Nephron progenitor cell (in vitro differentiated cells): ENCODE data around the gene NPHS1.

Source experiments
- DNase-seq: peaks from one replicate; pipeline ENCODE4 v3.0.0; 2021
- H3K27ac Mint-ChIP-seq: 2 replicates; pipeline ENCODE4 v1.8.0; 2021; ENCODE audit warnings: mild to moderate bottlenecking, moderate library complexity, mixed read lengths
- H3K27me3 Mint-ChIP-seq: 2 replicates; pipeline ENCODE4 v1.8.0; 2021; ENCODE audit warnings: mild to moderate bottlenecking, low read depth, mixed read lengths; ENCODE audit not compliant: poor library complexity
- H3K36me3 Mint-ChIP-seq: 2 replicates; pipeline ENCODE4 v1.8.0; 2021; ENCODE audit warnings: low read depth, mixed read lengths
- H3K4me1 Mint-ChIP-seq: 2 replicates; pipeline ENCODE4 v1.8.0; 2021; ENCODE audit warnings: mixed read lengths
- H3K4me3 Mint-ChIP-seq: 2 replicates; pipeline ENCODE4 v1.8.0; 2021; ENCODE audit warnings: mild to moderate bottlenecking, moderate library complexity, mixed read lengths
- H3K9me3 Mint-ChIP-seq: 2 replicates; pipeline ENCODE4 v1.8.0; 2021; ENCODE audit warnings: mild to moderate bottlenecking, moderate library complexity, mixed read lengths
- TF ChIP-seq, protein P1 (sequence below): fragments of 200-600 bp; sonication (generic); IDR thresholded peaks from 2 replicates; pipeline ENCODE4 v1.5.0; 2021; ENCODE audit warnings: antibody characterized with exemption

Gene NPHS1

DNA sequence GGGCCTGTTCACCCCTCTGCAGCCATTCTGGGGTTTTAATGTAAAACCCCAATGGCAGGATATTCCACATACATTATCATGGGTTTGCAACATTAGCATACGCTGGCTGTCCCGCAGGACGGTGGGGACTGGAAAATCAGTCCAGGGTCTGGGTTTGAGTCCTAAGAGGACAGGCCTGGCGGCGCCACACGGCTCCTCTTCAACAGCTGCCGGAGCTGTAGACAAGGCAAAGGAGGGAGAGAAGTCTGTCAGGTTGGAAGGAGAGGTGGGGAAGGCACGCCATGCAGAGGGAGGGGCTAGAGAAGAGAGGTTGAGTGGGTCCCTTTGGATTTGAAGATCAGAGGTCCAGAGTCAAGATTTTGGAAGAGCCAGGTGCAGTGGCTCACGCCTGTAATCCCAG, 36.1 kb upstream of the NPHS1 start:
- no peak overlapping the region for H3K4me3 Mint-ChIP-seq
- H3K9me3 Mint-ChIP-seq = no peaks in the 10 kb centered on the region
- H3K27me3 Mint-ChIP-seq = peaks cover 19% of the 10 kb centered on the region
- no peaks in the 10 kb centered on the region for H3K4me1 Mint-ChIP-seq
- DNase-seq = no peak
- peaks cover 35% of the 10 kb centered on the region for H3K36me3 Mint-ChIP-seq
- no peak overlapping the region for H3K27ac Mint-ChIP-seq
- TF ChIP-seq, protein P1, sequence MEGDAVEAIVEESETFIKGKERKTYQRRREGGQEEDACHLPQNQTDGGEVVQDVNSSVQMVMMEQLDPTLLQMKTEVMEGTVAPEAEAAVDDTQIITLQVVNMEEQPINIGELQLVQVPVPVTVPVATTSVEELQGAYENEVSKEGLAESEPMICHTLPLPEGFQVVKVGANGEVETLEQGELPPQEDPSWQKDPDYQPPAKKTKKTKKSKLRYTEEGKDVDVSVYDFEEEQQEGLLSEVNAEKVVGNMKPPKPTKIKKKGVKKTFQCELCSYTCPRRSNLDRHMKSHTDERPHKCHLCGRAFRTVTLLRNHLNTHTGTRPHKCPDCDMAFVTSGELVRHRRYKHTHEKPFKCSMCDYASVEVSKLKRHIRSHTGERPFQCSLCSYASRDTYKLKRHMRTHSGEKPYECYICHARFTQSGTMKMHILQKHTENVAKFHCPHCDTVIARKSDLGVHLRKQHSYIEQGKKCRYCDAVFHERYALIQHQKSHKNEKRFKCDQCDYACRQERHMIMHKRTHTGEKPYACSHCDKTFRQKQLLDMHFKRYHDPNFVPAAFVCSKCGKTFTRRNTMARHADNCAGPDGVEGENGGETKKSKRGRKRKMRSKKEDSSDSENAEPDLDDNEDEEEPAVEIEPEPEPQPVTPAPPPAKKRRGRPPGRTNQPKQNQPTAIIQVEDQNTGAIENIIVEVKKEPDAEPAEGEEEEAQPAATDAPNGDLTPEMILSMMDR = no peak

DNA sequence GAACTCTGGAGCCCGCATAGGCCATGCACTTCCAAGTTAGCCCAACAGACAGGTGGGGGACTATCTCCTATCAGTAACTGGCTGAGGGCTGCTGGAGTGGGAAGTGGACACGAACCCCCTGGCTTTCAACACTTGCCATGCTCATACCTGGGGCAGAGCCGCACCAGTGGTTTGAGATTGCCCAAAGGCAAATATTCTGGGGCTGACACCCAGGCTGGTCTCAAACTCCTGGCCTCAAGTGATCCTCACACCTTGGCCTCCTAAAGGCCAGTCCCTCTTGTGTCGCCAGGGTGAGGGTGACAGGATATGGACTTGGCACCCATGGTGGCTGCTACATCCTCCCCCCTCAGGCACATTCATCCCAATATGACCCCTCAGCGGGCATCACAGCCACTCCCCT, 34.9 kb upstream of the NPHS1 start:
- no peak overlapping the region for H3K27ac Mint-ChIP-seq
- no peak overlapping the region for H3K4me3 Mint-ChIP-seq

GRCh38 chr19:35885904-35886303, 33.6 kb upstream of the NPHS1 start:
- H3K36me3 Mint-ChIP-seq = peaks cover 26% of the 10 kb centered on the region
- TF ChIP-seq, protein P1 = no peak
- peaks cover 32% of the 10 kb centered on the region for H3K27me3 Mint-ChIP-seq
- DNase-seq = no peak
- no peaks in the 10 kb centered on the region for H3K9me3 Mint-ChIP-seq
- no peak overlapping the region for H3K27ac Mint-ChIP-seq
- H3K4me1 Mint-ChIP-seq = no peaks in the 10 kb centered on the region
- no peak overlapping the region for H3K4me3 Mint-ChIP-seq

More for the DNA sequence above, 34.9 kb upstream of the NPHS1 start:
- H3K27me3 Mint-ChIP-seq = peaks cover 31% of the 10 kb centered on the region
- no peaks in the 10 kb centered on the region for H3K4me1 Mint-ChIP-seq
- no peak for DNase-seq
- H3K36me3 Mint-ChIP-seq = peaks cover 29% of the 10 kb centered on the region
- H3K9me3 Mint-ChIP-seq = no peaks in the 10 kb centered on the region
- TF ChIP-seq, protein P1 = no peak

DNA sequence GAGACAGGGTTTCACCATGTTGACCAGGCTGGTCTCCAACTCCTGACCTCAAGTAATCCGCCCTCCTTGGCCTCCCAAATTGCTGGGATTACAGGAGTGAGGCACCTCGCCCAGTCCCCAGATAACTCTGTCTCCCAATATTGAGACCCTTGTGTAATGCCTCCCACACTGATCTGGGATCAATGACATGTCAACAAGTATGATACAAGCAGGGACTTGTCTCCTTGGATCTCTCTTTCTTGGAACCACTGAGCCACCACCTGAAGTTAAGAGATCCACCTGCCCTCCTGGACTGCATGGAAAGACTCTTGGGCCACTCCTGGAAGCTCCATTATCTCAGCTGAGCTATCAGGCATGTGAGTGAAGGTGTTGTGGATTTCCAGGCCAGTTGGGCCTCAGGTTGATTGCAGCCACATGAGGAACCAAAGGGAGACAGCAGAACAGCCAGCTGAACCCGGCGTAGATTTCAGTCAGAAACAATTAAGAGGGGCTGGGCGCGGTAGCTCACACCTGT, 33.0 kb upstream of the NPHS1 start:
- Mint-ChIP-seq H3K9me3 (no peaks in the 10 kb centered on the region), H3K27ac (no peak overlapping the region), H3K36me3 (peaks cover 22% of the 10 kb centered on the region), H3K4me3 (no peak overlapping the region), H3K4me1 (no peaks in the 10 kb centered on the region), H3K27me3 (peaks cover 32% of the 10 kb centered on the region)
- DNase-seq = no peak
- TF ChIP-seq, protein P1 = no peak

- Mint-ChIP-seq H3K27ac (no peak overlapping the region), H3K4me3 (no peak overlapping the region), H3K4me1 (peaks cover 9% of the 10 kb centered on the region), H3K36me3 (peaks cover 14% of the 10 kb centered on the region), H3K27me3 (peaks cover 40% of the 10 kb centered on the region), H3K9me3 (no peaks in the 10 kb centered on the region)
- DNase-seq = no peak
- TF ChIP-seq, protein P1 = no peak
These were observed 31.6 kb upstream of the NPHS1 start for GRCh38 chr19:35883882-35884281.

- Mint-ChIP-seq H3K27ac (no peak overlapping the region), H3K4me1 (peaks cover 9% of the 10 kb centered on the region), H3K4me3 (no peak overlapping the region), H3K27me3 (peaks cover 44% of the 10 kb centered on the region), H3K36me3 (peaks cover 16% of the 10 kb centered on the region), H3K9me3 (no peaks in the 10 kb centered on the region)
- TF ChIP-seq, protein P1 = peak; percentile 38
- no peak for DNase-seq
These were observed 30.0 kb upstream of the NPHS1 start for GRCh38 chr19:35882114-35882832.
